Vagina (tissue), 2 donors: Measurements from ENCODE around the gene APOBEC3H.

ENCODE experiments used
- CTCF ChIP-seq, 3 experiments: fragments of 450-650 bp in 2 of 3; fragments of 200-600 bp in 1 of 3; sonication (generic) in 1 of 3; IDR thresholded peaks; one replicate each; pipeline ENCODE4 v1.5.1; 2017 to 2019; ENCODE audit warnings: antibody characterized with exemption in 3 of 3, mild to moderate bottlenecking in 2 of 3, moderate library complexity in 2 of 3
- POLR2A ChIP-seq, 2 donors: fragments of 450-650 bp; IDR thresholded peaks; one replicate each; pipeline ENCODE4 v1.6.1; 2017; ENCODE audit warnings: antibody characterized with exemption in 2 of 2, mild to moderate bottlenecking in 2 of 2, moderate library complexity in 2 of 2

GRCh38 chr22:39106326-39106725, 9.3 kb downstream of the APOBEC3H start:
- TF ChIP-seq CTCF (IDR thresholded peaks at IDR 0.05) (no peak), POLR2A (IDR thresholded peaks at IDR 0.05) (no peak)
